ENCODE measurements around the gene SYT13.

Gene SYT13

DNA sequence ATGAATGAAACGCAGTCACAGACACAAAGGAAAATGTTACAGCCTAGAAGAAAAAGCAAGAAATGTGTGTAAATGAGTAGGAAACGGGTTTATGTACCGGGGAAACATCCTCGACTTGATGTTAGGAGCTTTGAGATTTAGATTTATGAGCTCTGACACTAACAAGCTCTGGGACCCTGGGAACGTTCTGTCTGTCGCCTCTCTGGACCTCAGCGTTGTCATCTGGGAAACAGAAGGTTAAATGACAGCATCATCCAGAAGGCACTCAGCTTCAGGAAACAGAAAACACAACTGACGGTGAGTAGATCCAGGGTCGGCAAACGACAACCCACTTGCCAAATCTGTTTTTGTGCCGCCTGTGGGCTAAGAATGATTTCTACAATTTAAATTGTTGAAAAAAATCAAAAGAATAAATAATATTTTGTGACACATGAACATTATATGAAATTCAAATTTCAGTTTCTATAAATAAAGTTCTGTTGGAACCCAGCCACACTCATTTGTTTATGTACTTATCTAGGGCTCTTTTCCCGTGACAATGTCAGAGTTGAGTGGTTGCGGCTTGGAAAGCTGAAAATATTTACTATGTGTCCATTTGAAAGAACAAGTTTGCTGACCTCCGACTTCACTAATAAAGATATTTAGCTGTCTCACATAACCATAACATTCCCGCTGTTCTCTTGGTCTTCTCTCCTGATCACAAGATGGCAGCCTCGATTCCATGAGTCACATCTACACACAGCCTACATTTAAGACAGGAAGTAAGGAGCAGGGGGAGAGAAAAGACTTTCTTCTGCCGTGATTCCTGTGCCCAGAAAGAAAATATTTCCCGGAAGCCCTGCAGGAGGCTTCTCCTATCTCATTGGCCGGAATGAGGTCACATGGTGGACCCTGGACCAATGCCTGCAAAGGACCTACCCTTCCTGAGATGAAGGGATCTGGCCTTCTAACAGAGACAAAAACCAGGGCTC lies 47.1 kb upstream of the SYT13 start:
- TF ChIP-seq, protein P1, sequence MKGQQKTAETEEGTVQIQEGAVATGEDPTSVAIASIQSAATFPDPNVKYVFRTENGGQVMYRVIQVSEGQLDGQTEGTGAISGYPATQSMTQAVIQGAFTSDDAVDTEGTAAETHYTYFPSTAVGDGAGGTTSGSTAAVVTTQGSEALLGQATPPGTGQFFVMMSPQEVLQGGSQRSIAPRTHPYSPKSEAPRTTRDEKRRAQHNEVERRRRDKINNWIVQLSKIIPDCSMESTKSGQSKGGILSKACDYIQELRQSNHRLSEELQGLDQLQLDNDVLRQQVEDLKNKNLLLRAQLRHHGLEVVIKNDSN (IDR thresholded peaks at IDR 0.05) = peak; percentile 85
- TF ChIP-seq YY1 (IDR thresholded peaks at IDR 0.05; ENCODE audit: low read depth) = no peak

- TF ChIP-seq FOXM1 (IDR thresholded peaks at IDR 0.05; ENCODE audit: borderline replicate concordance, low read depth) (no peak), RAD21 (IDR thresholded peaks at IDR 0.05; ENCODE audit: low read depth) (peak; percentile 76)
Observed at GRCh38 chr11:45332276-45332934, 46.3 kb upstream of the SYT13 start.

- TF ChIP-seq TCF12 (IDR thresholded peaks at IDR 0.05; ENCODE audit: low read depth) (no peak), ZBTB7A (IDR thresholded peaks at IDR 0.05; ENCODE audit: low read depth) (no peak), CREB1 (IDR thresholded peaks at IDR 0.05; ENCODE audit: low read depth) (no peak), EP300 (IDR thresholded peaks at IDR 0.05; ENCODE audit: borderline replicate concordance) (no peak)
- TF ChIP-seq, protein P1 (IDR thresholded peaks at IDR 0.05) = no peak
Observed at GRCh38 chr11:45331839-45332238, 45.7 kb upstream of the SYT13 start.

DNA sequence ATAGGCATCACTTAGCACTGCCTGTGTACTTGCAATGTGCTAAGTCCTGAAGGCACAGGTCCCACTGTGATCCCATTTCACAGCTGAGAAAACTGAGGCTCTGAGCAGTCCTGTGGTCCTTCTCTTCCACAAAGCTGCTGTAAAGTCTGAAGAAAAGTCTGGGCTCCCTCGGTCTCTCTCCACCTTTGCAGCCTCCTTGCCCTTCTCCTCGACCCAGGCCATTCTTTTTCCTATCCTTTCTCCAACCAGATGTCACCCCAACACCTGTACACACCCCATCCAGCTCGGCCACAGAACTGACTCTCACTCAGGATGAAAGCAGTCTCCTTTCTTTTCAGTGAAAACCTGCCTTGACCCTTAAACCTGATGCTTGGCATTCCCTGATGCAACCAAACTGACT lies 42.6 kb upstream of the SYT13 start:
- TF ChIP-seq EP300 (IDR thresholded peaks at IDR 0.05; ENCODE audit: borderline replicate concordance) = no peak

DNA sequence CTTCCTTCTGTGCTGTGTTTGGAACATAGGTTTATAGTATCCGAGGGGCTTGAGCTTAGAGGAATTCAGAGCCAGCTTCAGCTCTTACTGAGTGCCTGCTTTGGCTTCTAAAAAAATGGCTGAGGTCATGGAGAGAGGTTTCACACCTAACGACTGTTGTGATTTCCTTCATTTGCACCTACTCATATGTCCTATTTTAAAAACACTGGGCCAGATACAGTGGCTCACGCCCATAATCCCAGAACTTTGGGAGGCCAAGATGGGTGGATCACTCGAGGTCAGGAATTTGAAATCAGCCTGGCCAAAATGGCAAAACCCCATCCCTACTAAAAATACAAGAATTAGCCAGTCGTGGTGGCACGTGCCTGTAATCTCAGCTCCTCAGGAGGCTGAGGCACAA lies 38.3 kb upstream of the SYT13 start:
- no peak for TF ChIP-seq TAF1 (IDR thresholded peaks at IDR 0.05; ENCODE audit: low read depth)
- no peak for TF ChIP-seq YY1 (IDR thresholded peaks at IDR 0.05; ENCODE audit: low read depth)
- TF ChIP-seq ZBTB7A (IDR thresholded peaks at IDR 0.05; ENCODE audit: low read depth) = no peak
- no peak for TF ChIP-seq CREB1 (IDR thresholded peaks at IDR 0.05; ENCODE audit: low read depth)

GRCh38 chr11:45323601-45324249 lies 37.6 kb upstream of the SYT13 start:
- TF ChIP-seq TEAD4 (IDR thresholded peaks at IDR 0.05) = no peak
- no peak for TF ChIP-seq YY1 (IDR thresholded peaks at IDR 0.05; ENCODE audit: low read depth)
- no peak for TF ChIP-seq EGR1 (IDR thresholded peaks at IDR 0.05)
- no peak for TF ChIP-seq CREB1 (IDR thresholded peaks at IDR 0.05; ENCODE audit: low read depth)
- TF ChIP-seq TCF12 (IDR thresholded peaks at IDR 0.05; ENCODE audit: low read depth) = no peak
- TF ChIP-seq ZBTB7A (IDR thresholded peaks at IDR 0.05; ENCODE audit: low read depth) = no peak
- TF ChIP-seq CEBPB (IDR thresholded peaks at IDR 0.05) = no peak
- TF ChIP-seq RAD21 (IDR thresholded peaks at IDR 0.05; ENCODE audit: low read depth) = no peak
- TF ChIP-seq, protein P1 (IDR thresholded peaks at IDR 0.05) = no peak
- no peak for TF ChIP-seq NFIC (IDR thresholded peaks at IDR 0.05)
- no peak for TF ChIP-seq TAF1 (IDR thresholded peaks at IDR 0.05; ENCODE audit: low read depth)
- no peak for TF ChIP-seq FOXM1 (IDR thresholded peaks at IDR 0.05; ENCODE audit: borderline replicate concordance, low read depth)
- TF ChIP-seq MAX (IDR thresholded peaks at IDR 0.05) = no peak
- no peak for TF ChIP-seq EP300 (IDR thresholded peaks at IDR 0.05; ENCODE audit: borderline replicate concordance)
- no peak for TF ChIP-seq REST (IDR thresholded peaks at IDR 0.05; ENCODE audit: low read depth)

DNA sequence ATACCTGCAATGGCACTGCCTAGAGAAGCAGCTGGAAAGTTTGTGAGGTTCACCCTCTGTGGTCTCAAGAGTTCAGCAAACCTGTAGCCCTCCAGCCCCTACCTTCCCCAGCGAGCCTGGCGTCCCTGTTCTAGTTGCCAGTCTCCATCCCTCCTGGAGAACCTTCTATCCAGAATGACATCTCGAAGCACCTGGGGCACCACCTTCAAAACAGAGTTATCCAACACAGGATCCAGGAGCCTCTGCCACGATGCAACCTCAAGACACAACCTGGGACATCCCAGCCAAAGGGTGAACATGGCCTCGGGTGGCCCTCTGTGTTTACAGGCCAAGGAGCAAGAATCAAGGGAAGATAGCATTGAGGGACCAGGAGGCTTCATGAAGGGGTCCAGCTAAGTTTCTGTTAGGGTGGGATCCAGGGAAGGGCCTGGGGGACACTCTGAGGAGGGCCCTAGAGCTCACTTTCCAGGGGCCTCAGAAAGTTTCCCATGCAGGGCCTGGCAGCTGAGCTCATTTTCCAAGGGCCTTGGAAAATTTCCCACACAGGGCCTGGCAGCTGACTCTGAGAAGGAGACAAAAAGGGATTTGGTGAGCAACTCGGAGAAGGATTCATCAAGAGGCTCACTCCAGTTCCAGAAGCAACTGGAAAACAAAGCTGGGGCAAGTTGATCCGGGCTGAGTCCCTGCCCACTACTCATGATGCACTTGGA lies 36.9 kb upstream of the SYT13 start:
- TF ChIP-seq REST (IDR thresholded peaks at IDR 0.05; ENCODE audit: low read depth) (no peak), RAD21 (IDR thresholded peaks at IDR 0.05; ENCODE audit: low read depth) (no peak), ZBTB7A (IDR thresholded peaks at IDR 0.05; ENCODE audit: low read depth) (no peak), EP300 (IDR thresholded peaks at IDR 0.05; ENCODE audit: borderline replicate concordance) (no peak), CEBPB (IDR thresholded peaks at IDR 0.05) (no peak), FOXM1 (IDR thresholded peaks at IDR 0.05; ENCODE audit: borderline replicate concordance, low read depth) (no peak), NFIC (IDR thresholded peaks at IDR 0.05) (no peak), TCF12 (IDR thresholded peaks at IDR 0.05; ENCODE audit: low read depth) (no peak), CREB1 (IDR thresholded peaks at IDR 0.05; ENCODE audit: low read depth) (no peak), TEAD4 (IDR thresholded peaks at IDR 0.05) (no peak), EGR1 (IDR thresholded peaks at IDR 0.05) (no peak), YY1 (IDR thresholded peaks at IDR 0.05; ENCODE audit: low read depth) (no peak)
- TF ChIP-seq, protein P1 (IDR thresholded peaks at IDR 0.05) = no peak

Data from Ishikawa (cell line).